HG03575 (cell line): ENCODE data around the gene PLPPR1.

ENCODE experiments used
- ATAC-seq: cut with Tn5 transposase; IDR thresholded peaks from one replicate; pipeline ENCODE4 v1.9.1; 2021; ENCODE audit not compliant: unreplicated experiment, insufficient number of reproducible peaks, low FRiP score; ENCODE audit errors: extremely low read depth

The PLPPR1 gene

GRCh38 chr9:101028346-101029314 is at the start of gene PLPPR1:
Gene PLPPR1, plus strand, starts transcription at chr9:101028727.
- ATAC-seq = no peak

GRCh38 chr9:100989731-100990130 is 38.8 kb upstream of the PLPPR1 start:
- ATAC-seq = no peak

- ATAC-seq = no peak
Observed at GRCh38 chr9:100990605-100991381, 37.7 kb upstream of the PLPPR1 start.

- no peak for ATAC-seq
Observed at GRCh38 chr9:100992632-100993031, 35.9 kb upstream of the PLPPR1 start.

GRCh38 chr9:100999906-101000544 is 28.5 kb upstream of the PLPPR1 start:
- no peak for ATAC-seq

GRCh38 chr9:101005246-101005645 is 23.3 kb upstream of the PLPPR1 start:
- no peak for ATAC-seq

- ATAC-seq = no peak
Observed at GRCh38 chr9:101014566-101014965, 14.0 kb upstream of the PLPPR1 start.

- ATAC-seq = no peak
Observed at GRCh38 chr9:101018467-101018866, 10.1 kb upstream of the PLPPR1 start.

- ATAC-seq = no peak
Observed at GRCh38 chr9:101022704-101023103, 5.8 kb upstream of the PLPPR1 start.

- no peak for ATAC-seq
Observed at GRCh38 chr9:101025940-101026339, 2.6 kb upstream of the PLPPR1 start.

GRCh38 chr9:101026824-101027223 is 1.7 kb upstream of the PLPPR1 start:
- ATAC-seq = no peak

- no peak for ATAC-seq
Observed at GRCh38 chr9:101027236-101027635, 1.3 kb upstream of the PLPPR1 start.

- no peak for ATAC-seq
Observed at GRCh38 chr9:101027733-101028345, 688 bp upstream of the PLPPR1 start.

- ATAC-seq = no peak
Observed at GRCh38 chr9:101029315-101030085, 973 bp downstream of the PLPPR1 start.

- ATAC-seq = no peak
Observed at GRCh38 chr9:101030086-101030391, 1.5 kb downstream of the PLPPR1 start.

- ATAC-seq = no peak
Observed at GRCh38 chr9:101032426-101032825, 3.9 kb downstream of the PLPPR1 start.

GRCh38 chr9:101034222-101034621 is 5.7 kb downstream of the PLPPR1 start:
- no peak for ATAC-seq

- ATAC-seq = no peak
Observed at GRCh38 chr9:101035098-101035497, 6.6 kb downstream of the PLPPR1 start.

- no peak for ATAC-seq
Observed at GRCh38 chr9:101037430-101037829, 8.9 kb downstream of the PLPPR1 start.
